ENCODE results near the gene PAPOLA. TPM values are rescaled to one million over a fixed set of nuclear protein-coding genes. Genes with fewer than 3 reads are reported as not detected.
"Not testable (repeated sequence)": the region's sequence is repeated elsewhere in the genome, so short reads cannot be mapped to it uniquely, and the experiment has no call there.

PAPOLA gene
- total RNA-seq = 132 TPM
- long read RNA-seq, full-length matches to known transcripts = 151 of 198 reads
- long read RNA-seq, partial matches to known transcripts = 20 of 198 reads
- long read RNA-seq, other reads (novel, unspliced or antisense) = 27 of 198 reads

- intact Hi-C loops (cut with DNase I) = no loop called here
- ATAC-seq (ENCODE audit: poor library complexity) = peak; percentile 98
- DNase-seq = peak; percentile 97
These were observed at the start of gene PAPOLA for GRCh38 chr14:96501740-96502620. Gene PAPOLA (plus strand): TSS chr14:96502382. CDS start chr14:96502593, 211 bp downstream.

- intact Hi-C loops (cut with DNase I) = no loop called here
- no peak for ATAC-seq (ENCODE audit: poor library complexity)
- DNase-seq = no peak
These were observed 49.5 kb upstream of the PAPOLA start for GRCh38 chr14:96452684-96453083.

- intact Hi-C loops (cut with DNase I) = no loop called here
- ATAC-seq (ENCODE audit: poor library complexity) = no peak
- no peak for DNase-seq
These were observed 46.6 kb upstream of the PAPOLA start for GRCh38 chr14:96455588-96455987.

GRCh38 chr14:96459851-96460250 lies 42.3 kb upstream of the PAPOLA start:
- intact Hi-C loops (cut with DNase I) = no loop called here
- no peak for DNase-seq
- no peak for ATAC-seq (ENCODE audit: poor library complexity)

GRCh38 chr14:96461950-96462798 lies 40.0 kb upstream of the PAPOLA start:
- no peak for DNase-seq
- intact Hi-C loops (cut with DNase I) = no loop called here

GRCh38 chr14:96464136-96464535 lies 38.0 kb upstream of the PAPOLA start:
- intact Hi-C loops (cut with DNase I) = no loop called here
- no peak for ATAC-seq (ENCODE audit: poor library complexity)
- DNase-seq = no peak

More at GRCh38 chr14:96461950-96462798, 40.0 kb upstream of the PAPOLA start:
- no peak for ATAC-seq (ENCODE audit: poor library complexity)

GRCh38 chr14:96466918-96467317 lies 35.3 kb upstream of the PAPOLA start:
- intact Hi-C loops (cut with DNase I) = no loop called here
- no peak for ATAC-seq (ENCODE audit: poor library complexity)
- DNase-seq = no peak

GRCh38 chr14:96470331-96470730 lies 31.9 kb upstream of the PAPOLA start:
- intact Hi-C loops (cut with DNase I) = no loop called here
- DNase-seq (no peak), ATAC-seq (ENCODE audit: poor library complexity) (no peak)

- intact Hi-C loops (cut with DNase I); ATAC-seq (ENCODE audit: poor library complexity): not testable (repeated sequence)
These were observed 31.2 kb upstream of the PAPOLA start for GRCh38 chr14:96470967-96471366.

GRCh38 chr14:96478119-96478518 lies 24.1 kb upstream of the PAPOLA start:
- DNase-seq (no peak), ATAC-seq (ENCODE audit: poor library complexity) (no peak)
- intact Hi-C loops (cut with DNase I) = no loop called here

More at GRCh38 chr14:96470967-96471366, 31.2 kb upstream of the PAPOLA start:
- not testable (repeated sequence) for DNase-seq

- intact Hi-C loops (cut with DNase I) = no loop called here
- no peak for DNase-seq
These were observed 22.6 kb upstream of the PAPOLA start for GRCh38 chr14:96479435-96480146.

GRCh38 chr14:96481731-96482314 lies 20.4 kb upstream of the PAPOLA start:
- no peak for DNase-seq
- no peak for ATAC-seq (ENCODE audit: poor library complexity)
- intact Hi-C loops (cut with DNase I) = no loop called here

More at GRCh38 chr14:96479435-96480146, 22.6 kb upstream of the PAPOLA start:
- ATAC-seq (ENCODE audit: poor library complexity) = no peak

- ATAC-seq (ENCODE audit: poor library complexity) (no peak), DNase-seq (no peak)
- intact Hi-C loops (cut with DNase I) = no loop called here
These were observed 19.2 kb upstream of the PAPOLA start for GRCh38 chr14:96482986-96483385.

GRCh38 chr14:96484399-96484798 lies 17.8 kb upstream of the PAPOLA start:
- intact Hi-C loops (cut with DNase I) = no loop called here
- ATAC-seq (ENCODE audit: poor library complexity) (no peak), DNase-seq (no peak)

GRCh38 chr14:96486705-96487104 lies 15.5 kb upstream of the PAPOLA start:
- DNase-seq (no peak), ATAC-seq (ENCODE audit: poor library complexity) (no peak)
- intact Hi-C loops (cut with DNase I) = no loop called here

GRCh38 chr14:96489327-96489726 lies 12.9 kb upstream of the PAPOLA start:
- ATAC-seq (ENCODE audit: poor library complexity) = no peak
- intact Hi-C loops (cut with DNase I) = no loop called here
- no peak for DNase-seq

GRCh38 chr14:96493178-96493577 lies 9.0 kb upstream of the PAPOLA start:
- ATAC-seq (ENCODE audit: poor library complexity) (no peak), DNase-seq (no peak)
- intact Hi-C loops (cut with DNase I) = no loop called here

- intact Hi-C loops (cut with DNase I) = no loop called here
- no peak for DNase-seq
- no peak for ATAC-seq (ENCODE audit: poor library complexity)
These were observed 7.9 kb upstream of the PAPOLA start for GRCh38 chr14:96494331-96494730.

Data from Right ventricle myocardium superior (tissue), 1 donor.